K562 (cell line): Measurements from ENCODE around the gene BICDL1. TPM values are rescaled to one million over a fixed set of nuclear protein-coding genes. Genes with fewer than 3 reads are reported as not detected.

Experiments
- CHAMP1 ChIP-seq: fragments of 450-650 bp; IDR thresholded peaks from 2 replicates; pipeline ENCODE4 v1.6.1; 2016; ENCODE audit warnings: mild to moderate bottlenecking
- CXXC5 ChIP-seq: fragments of 250-450 bp; sonication (Bioruptor Pico); IDR thresholded peaks from 2 replicates; pipeline ENCODE4 v1.8.0; 2022; ENCODE audit warnings: inconsistent platforms, mild to moderate bottlenecking, moderate library complexity
- NONO ChIP-seq, 2 experiments: fragments of 200-400 bp in 1 of 2; fragments of 450-650 bp in 1 of 2; formaldehyde crosslinking in 1 of 2; IDR thresholded peaks; 2 replicates each; pipeline ENCODE4 v1.6.1; 2017; ENCODE audit warnings: low read depth in 2 of 2, mild to moderate bottlenecking in 2 of 2, moderate library complexity in 2 of 2, low read length in 1 of 2
- POLR3A ChIP-seq: IDR thresholded peaks from 2 replicates; pipeline ENCODE4 v1.6.1; 2011; ENCODE audit warnings: borderline replicate concordance, mild to moderate bottlenecking, moderate library complexity; ENCODE audit not compliant: insufficient read length, insufficient read depth; ENCODE audit errors: extremely low read depth
- ZFX ChIP-seq: sonication (generic); formaldehyde crosslinking; IDR thresholded peaks from 2 replicates; pipeline ENCODE4 v1.8.0; 2022; ENCODE audit warnings: mild to moderate bottlenecking, missing genetic modification reagents, moderate library complexity
- ZNF449 ChIP-seq: fragments of 250-450 bp; sonication (Bioruptor Pico); IDR thresholded peaks from 2 replicates; pipeline ENCODE4 v1.8.0; 2022; ENCODE audit warnings: moderate library complexity, mild to moderate bottlenecking, inconsistent platforms
- ZSCAN32 ChIP-seq: fragments of 450-650 bp; formaldehyde crosslinking; IDR thresholded peaks from 2 replicates; pipeline ENCODE4 v1.4.0; 2020; ENCODE audit warnings: mild to moderate bottlenecking, moderate library complexity
- polyA plus RNA-seq, 8 experiments: library from polyadenylated mRNA; depleted of rRNA in 4 of 8; stranded (reverse) in 5 of 8; unstranded in 3 of 8; fragments of >200 nt; fragmentation: Nextera tagmentation in 2 of 8; fragmentation: Illumina TruSeq in 1 of 8; extraction: Ambion mirVana in 2 of 8; extraction: Trizol in 1 of 8; gene quantifications; 2 replicates each; pipeline versions ENCODE4 v1.2.1 to v1.2.3, GENCODE V29; 2011 to 2014; ENCODE audit warnings: inconsistent platforms in 1 of 8, missing spikeins in 1 of 8
- total RNA-seq, 7 experiments: library from RNA; depleted of rRNA in 6 of 7; stranded (reverse); fragments of >200 nt in 6 of 7; fragmentation: Illumina TruSeq in 2 of 7; extraction: Trizol in 2 of 7; gene quantifications; 2 replicates each; pipeline versions ENCODE4 v1.2.1 to v1.2.3, GENCODE V29; 2011 to 2021; ENCODE audit warnings: low replicate concordance in 1 of 7

Gene BICDL1
- total and polyA plus RNA-seq, 9 of the 15 experiments (the other 6 are each of a cell fraction or from before 2014, with no cell fraction given), result 0.06 to 2.0 (median 0.58) TPM

GRCh38 chr12:120090206-120090605 lies 101.2 kb downstream of the BICDL1 start (continued):
- TF ChIP-seq POLR3A (no peak), ZNF449 (CRISPR knock-in tag) (no peak), ZSCAN32 (CRISPR knock-in tag) (no peak), NONO (IDR thresholded peaks at IDR 0.05; ENCODE audit: low read depth in 2 of 2, low read length in 1 of 2) (no peak), CHAMP1 (no peak), ZFX (CRISPR knock-in tag) (no peak), CXXC5 (CRISPR knock-in tag) (no peak)
